Measurements from ENCODE around the gene DDRGK1.

- TF ChIP-seq CTCF (IDR thresholded peaks at IDR 0.05; ENCODE audit: low read length) (no peak), EZH2 (IDR thresholded peaks at IDR 0.05; ENCODE audit: borderline replicate concordance, low read length) (no peak)
These were observed at the start of gene DDRGK1 for GRCh38 chr20:3204124-3204794.

Data from OCI-LY1 (cell line).